Smooth muscle cell (in vitro differentiated cells): Measurements from ENCODE around the gene ARHGAP10. TPM values are rescaled to one million over a fixed set of nuclear protein-coding genes. Genes with fewer than 3 reads are reported as not detected.

Experiments
- DNase-seq: peaks from one replicate; lab custom pipeline; 2025; ENCODE audit not compliant: unreplicated experiment; lab: John Stamatoyannopoulos, UW
- H2AFZ ChIP-seq: fragments of 200-600 bp; sonication (generic); 2 replicates; pipeline ENCODE4 v1.6.0; 2016; ENCODE audit warnings: antibody characterized with exemption, low read depth, mild to moderate bottlenecking
- H3F3A ChIP-seq: fragments of 200-600 bp; sonication (generic); 2 replicates; pipeline ENCODE4 v1.6.0; 2017; ENCODE audit warnings: antibody characterized with exemption, low read depth
- H3K27ac ChIP-seq: fragments of 200-600 bp; sonication (generic); 2 replicates; pipeline ENCODE4 v1.5.1; 2016; ENCODE audit warnings: low read depth, mild to moderate bottlenecking
- H3K27me3 ChIP-seq: fragments of 200-600 bp; sonication (generic); 2 replicates; pipeline ENCODE4 v1.6.1; 2016; ENCODE audit warnings: low read depth, mild to moderate bottlenecking
- H3K36me3 ChIP-seq: fragments of 200-600 bp; sonication (generic); 2 replicates; pipeline ENCODE4 v1.5.1; 2016; ENCODE audit warnings: low read depth
- H3K4me1 ChIP-seq: fragments of 200-600 bp; sonication (generic); 2 replicates; pipeline ENCODE4 v1.5.1; 2016; ENCODE audit warnings: low read depth
- H3K4me2 ChIP-seq: fragments of 200-600 bp; sonication (generic); 2 replicates; pipeline ENCODE4 v1.6.0; 2016; ENCODE audit warnings: mild to moderate bottlenecking
- H3K4me3 ChIP-seq: fragments of 200-600 bp; sonication (generic); 2 replicates; pipeline ENCODE4 v1.5.1; 2016; ENCODE audit warnings: mild to moderate bottlenecking
- H3K79me2 ChIP-seq: fragments of 200-600 bp; sonication (generic); 2 replicates; pipeline ENCODE4 v1.6.0; 2016; ENCODE audit warnings: low read depth, mild to moderate bottlenecking
- H3K9ac ChIP-seq: fragments of 200-600 bp; sonication (generic); 2 replicates; pipeline ENCODE4 v1.6.0; 2016; ENCODE audit warnings: low read depth
- H3K9me3 ChIP-seq: fragments of 200-600 bp; sonication (generic); replicated peaks from 2 replicates; pipeline ENCODE4 v1.5.1; 2016; ENCODE audit warnings: low read depth
- H4K20me1 ChIP-seq: fragments of 200-600 bp; sonication (generic); 2 replicates; pipeline ENCODE4 v1.6.0; 2016; ENCODE audit warnings: low read depth
- WGBS: methylation state at CpG from one replicate; pipeline ENCODE4 v1.1.7; 2016; ENCODE audit warnings: low lambda C conversion rate; 5-methylcytosine and 5-hydroxymethylcytosine counted together
- polyA plus RNA-seq: library from polyadenylated mRNA; unstranded; fragments of >200 nt; fragmentation: Nextera tagmentation; extraction: Ambion mirVana; gene quantifications from 2 replicates; pipeline ENCODE4 v1.2.1, GENCODE V29; 2016
- total RNA-seq: library from RNA; depleted of rRNA; stranded (reverse); fragments of >200 nt; gene quantifications from 2 replicates; pipeline ENCODE4 v1.2.3, GENCODE V29; 2014
- TF ChIP-seq, protein P1 (sequence below): fragments of 200-600 bp; sonication (generic); IDR thresholded peaks from 2 replicates; pipeline ENCODE4 v1.5.1; 2017; ENCODE audit warnings: borderline replicate concordance, mild to moderate bottlenecking, antibody characterized with exemption; ENCODE audit not compliant: insufficient read depth, poor library complexity, severe bottlenecking

ARHGAP10 gene
- total and polyA plus RNA-seq, 2 experiments from 2014 or later, result 6.2 to 11.6 TPM

DNA sequence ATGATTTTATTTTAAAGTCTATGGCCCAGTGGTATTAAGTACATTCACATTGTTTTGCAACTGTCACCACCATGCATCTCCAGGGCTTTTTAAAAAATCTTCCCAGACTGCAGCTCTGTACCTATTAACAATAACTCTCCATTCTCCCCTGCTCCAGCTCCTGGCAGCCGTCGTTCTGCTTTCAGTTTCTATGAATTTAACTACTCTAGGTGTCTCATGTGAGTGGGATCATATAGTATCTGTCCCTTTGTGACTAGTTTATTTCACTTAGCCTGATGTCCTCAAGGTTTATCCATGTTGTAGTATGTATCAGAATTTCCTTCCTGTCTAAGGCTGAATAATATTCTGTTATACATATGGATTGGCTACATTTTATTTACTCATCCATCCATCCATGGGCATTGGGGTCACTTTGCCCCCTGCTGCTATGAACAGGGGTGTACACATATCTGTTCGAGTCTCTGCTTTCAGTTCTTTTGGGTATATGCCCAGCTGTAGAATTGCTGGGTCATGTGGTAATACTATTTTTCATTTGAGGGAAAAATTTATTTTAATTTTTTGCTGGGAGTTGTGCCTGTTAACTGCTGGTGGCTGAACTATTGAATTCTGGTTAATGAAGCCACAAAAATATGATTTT lies 131.3 kb downstream of the ARHGAP10 start:
- Histone ChIP-seq H3K27me3 (no peaks in the 10 kb centered on the region), H3K4me3 (no peak overlapping the region), H3K27ac (no peak overlapping the region), H3K9me3 (no peaks in the 10 kb centered on the region), H2AFZ (no peak overlapping the region), H3K36me3 (no peaks in the 10 kb centered on the region), H3K9ac (no peak overlapping the region), H3K4me2 (no peak overlapping the region), H3K79me2 (no peaks in the 10 kb centered on the region), H3K4me1 (peaks cover 5% of the 10 kb centered on the region), H4K20me1 (no peaks in the 10 kb centered on the region), H3F3A (no peaks in the 10 kb centered on the region)
- TF ChIP-seq, protein P1, sequence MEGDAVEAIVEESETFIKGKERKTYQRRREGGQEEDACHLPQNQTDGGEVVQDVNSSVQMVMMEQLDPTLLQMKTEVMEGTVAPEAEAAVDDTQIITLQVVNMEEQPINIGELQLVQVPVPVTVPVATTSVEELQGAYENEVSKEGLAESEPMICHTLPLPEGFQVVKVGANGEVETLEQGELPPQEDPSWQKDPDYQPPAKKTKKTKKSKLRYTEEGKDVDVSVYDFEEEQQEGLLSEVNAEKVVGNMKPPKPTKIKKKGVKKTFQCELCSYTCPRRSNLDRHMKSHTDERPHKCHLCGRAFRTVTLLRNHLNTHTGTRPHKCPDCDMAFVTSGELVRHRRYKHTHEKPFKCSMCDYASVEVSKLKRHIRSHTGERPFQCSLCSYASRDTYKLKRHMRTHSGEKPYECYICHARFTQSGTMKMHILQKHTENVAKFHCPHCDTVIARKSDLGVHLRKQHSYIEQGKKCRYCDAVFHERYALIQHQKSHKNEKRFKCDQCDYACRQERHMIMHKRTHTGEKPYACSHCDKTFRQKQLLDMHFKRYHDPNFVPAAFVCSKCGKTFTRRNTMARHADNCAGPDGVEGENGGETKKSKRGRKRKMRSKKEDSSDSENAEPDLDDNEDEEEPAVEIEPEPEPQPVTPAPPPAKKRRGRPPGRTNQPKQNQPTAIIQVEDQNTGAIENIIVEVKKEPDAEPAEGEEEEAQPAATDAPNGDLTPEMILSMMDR, result no peak
- 90% methylated on average over 3 of the region's 3 CpGs for WGBS
- DNase-seq, result no peak

DNA sequence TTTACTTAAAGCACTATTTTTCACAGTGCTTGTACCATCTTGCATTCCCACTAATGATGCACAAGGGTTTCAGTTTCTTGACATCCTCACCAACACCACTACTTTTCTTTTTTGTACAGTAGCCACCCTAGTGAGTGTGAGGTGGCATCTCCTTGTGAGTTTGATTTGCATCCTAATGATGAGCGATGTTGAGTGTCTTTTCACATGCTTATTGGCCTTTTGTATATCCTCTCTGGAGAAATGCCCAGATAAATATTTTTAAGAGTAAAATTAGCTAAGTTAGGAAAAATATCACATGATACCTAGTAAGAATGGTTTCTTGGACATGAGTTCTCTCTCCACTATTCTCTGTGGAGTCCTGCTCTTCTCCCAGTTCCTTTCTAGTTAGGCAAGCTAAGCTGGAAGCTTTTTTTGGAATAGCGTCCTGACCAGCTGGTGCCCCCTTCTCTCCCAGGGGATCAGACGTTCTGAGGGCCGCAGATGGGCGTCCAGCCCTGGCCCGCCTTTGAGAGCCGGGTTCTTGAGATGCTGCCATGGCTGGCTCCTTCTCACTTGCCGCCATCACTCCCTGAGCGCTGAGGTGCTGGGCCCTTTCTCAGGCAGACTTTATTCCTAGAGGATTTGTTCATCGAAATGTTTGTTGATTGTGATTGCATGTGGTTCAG lies 132.1 kb downstream of the ARHGAP10 start:
- Histone ChIP-seq H3K9ac (no peak overlapping the region), H3K4me2 (no peak overlapping the region), H3K79me2 (no peaks in the 10 kb centered on the region), H4K20me1 (no peaks in the 10 kb centered on the region), H3K4me3 (no peak overlapping the region), H3K4me1 (peaks cover 5% of the 10 kb centered on the region), H3K9me3 (no peaks in the 10 kb centered on the region), H3K27me3 (no peaks in the 10 kb centered on the region), H3F3A (no peaks in the 10 kb centered on the region), H2AFZ (no peak overlapping the region), H3K27ac (no peak overlapping the region), H3K36me3 (no peaks in the 10 kb centered on the region)
- TF ChIP-seq, protein P1, result no peak
- WGBS, result 91% methylated on average over 10 of the region's 10 CpGs
- no peak for DNase-seq

DNA sequence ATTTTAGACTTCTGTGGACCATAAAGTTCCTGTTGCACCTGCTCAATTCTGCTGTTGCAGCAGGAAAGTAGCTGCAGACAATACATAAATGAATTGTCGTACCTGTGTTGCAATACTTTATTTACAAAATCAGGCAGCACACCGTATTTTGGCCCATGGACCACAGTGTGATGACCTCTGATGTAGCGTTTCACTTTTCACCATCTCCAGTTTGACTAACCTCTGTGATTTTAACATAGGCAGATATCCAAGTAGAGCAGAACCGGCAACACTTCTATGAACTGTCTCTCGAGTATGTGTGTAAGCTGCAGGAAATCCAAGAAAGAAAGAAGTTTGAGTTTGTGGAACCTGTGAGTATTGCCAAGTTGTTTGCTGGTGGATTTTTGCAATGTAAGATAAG lies 132.7 kb downstream of the ARHGAP10 start:
- H3K36me3 ChIP-seq, result no peaks in the 10 kb centered on the region
- peaks cover 5% of the 10 kb centered on the region for H3K4me1 ChIP-seq
- no peaks in the 10 kb centered on the region for H3F3A ChIP-seq
- H3K9ac ChIP-seq, result no peak overlapping the region
- no peaks in the 10 kb centered on the region for H3K9me3 ChIP-seq
- no peaks in the 10 kb centered on the region for H4K20me1 ChIP-seq
- H3K27me3 ChIP-seq, result no peaks in the 10 kb centered on the region
- no peak overlapping the region for H3K4me2 ChIP-seq
- WGBS, result 92% methylated on average over 5 of the region's 5 CpGs
- no peak overlapping the region for H3K4me3 ChIP-seq
- DNase-seq, result no peak
- TF ChIP-seq, protein P1, result no peak
- H2AFZ ChIP-seq, result no peak overlapping the region
- H3K79me2 ChIP-seq, result no peaks in the 10 kb centered on the region
- no peak overlapping the region for H3K27ac ChIP-seq
